ENCODE measurements around the gene ADAMTS7.

Gene ADAMTS7

DNA sequence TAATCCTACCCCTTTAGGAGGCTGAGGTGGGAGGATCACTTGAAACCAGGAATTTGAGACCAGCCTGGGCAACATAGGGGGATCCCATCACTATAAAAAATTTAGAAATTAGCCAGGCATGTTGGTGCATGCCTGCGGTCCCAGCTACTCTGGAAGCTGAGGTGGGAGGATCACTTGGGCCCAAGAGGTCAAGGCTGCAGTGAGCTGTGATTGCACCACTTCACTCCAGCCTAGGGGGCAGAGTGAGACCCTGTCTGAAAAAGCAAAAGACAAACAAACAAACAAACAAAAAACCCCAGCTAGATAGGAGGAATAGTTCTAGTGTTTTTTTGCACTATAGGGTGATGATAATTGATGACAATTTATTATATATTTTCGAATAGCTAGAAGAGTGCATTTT is 99.6 kb downstream of the ADAMTS7 start:
- Histone ChIP-seq H3K9ac (ENCODE audit: low read depth in 1 of 2, low read length in 2 of 2) (no peak overlapping the region), H3K36me3 (ENCODE audit: control insufficient read depth in 2 of 2, insufficient read depth in 2 of 2, low read length in 2 of 2) (no peaks in the 10 kb centered on the region), H3K4me1 (ENCODE audit: control insufficient read depth in 2 of 2, insufficient read depth in 2 of 2, low read length in 2 of 2) (peaks cover 0 to 3% of the 10 kb centered on the region in 2 donors), H3K4me3 (ENCODE audit: low read length in 2 of 2) (no peak overlapping the region), H3K27me3 (ENCODE audit: control insufficient read depth in 2 of 2, insufficient read depth in 2 of 2, low read length in 2 of 2) (peaks cover 5 to 9% of the 10 kb centered on the region in 2 donors), H3K9me3 (ENCODE audit: control insufficient read depth in 2 of 2, low read length in 2 of 2) (no peaks in the 10 kb centered on the region), H3K27ac (ENCODE audit: low read depth in 2 of 2, low read length in 2 of 2) (no peak overlapping the region)

DNA sequence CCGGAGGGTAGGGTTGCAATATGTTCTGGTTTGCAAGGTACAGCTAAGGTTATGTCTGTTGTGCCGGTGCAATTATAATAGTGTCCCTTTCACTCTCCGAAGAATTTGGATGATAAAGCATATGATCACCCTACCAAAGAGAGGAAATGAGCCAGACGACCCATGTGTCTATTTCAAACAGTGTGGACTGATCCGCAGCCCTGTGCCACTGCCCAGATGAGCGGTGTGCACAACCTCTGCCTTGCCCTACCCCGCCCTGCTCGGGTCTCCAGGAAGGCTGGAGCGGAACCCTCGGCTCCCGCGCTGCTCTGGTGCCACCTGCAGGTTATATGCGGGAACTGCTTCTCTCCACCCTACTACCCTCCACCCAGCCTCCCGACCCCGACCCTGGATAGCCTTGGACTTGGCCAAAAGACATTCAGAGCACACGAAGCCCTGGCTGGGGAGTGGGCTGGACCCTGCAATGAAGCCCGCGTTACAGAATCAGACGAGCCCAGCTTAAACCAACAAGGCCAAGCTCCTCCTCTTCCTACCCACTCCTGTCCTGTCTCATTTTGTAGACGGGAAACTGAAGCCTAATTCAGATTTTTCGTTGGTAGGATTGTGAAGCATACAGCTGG is 101.9 kb downstream of the ADAMTS7 start:
- Histone ChIP-seq H3K36me3 (ENCODE audit: control insufficient read depth in 2 of 2, insufficient read depth in 2 of 2, low read length in 2 of 2) (no peaks in the 10 kb centered on the region), H3K27me3 (ENCODE audit: control insufficient read depth in 2 of 2, insufficient read depth in 2 of 2, low read length in 2 of 2) (peaks cover 5 to 14% of the 10 kb centered on the region in 2 donors), H3K4me1 (ENCODE audit: control insufficient read depth in 2 of 2, insufficient read depth in 2 of 2, low read length in 2 of 2) (peaks cover 0 to 3% of the 10 kb centered on the region in 2 donors), H3K27ac (ENCODE audit: low read depth in 2 of 2, low read length in 2 of 2) (no peak overlapping the region), H3K9me3 (ENCODE audit: control insufficient read depth in 2 of 2, low read length in 2 of 2) (no peaks in the 10 kb centered on the region), H3K4me3 (ENCODE audit: low read length in 2 of 2) (peak overlapping the region in 1 of 2 donors; percentile 37), H3K9ac (ENCODE audit: low read depth in 1 of 2, low read length in 2 of 2) (peak overlapping the region in 1 of 2 donors; percentile 32)

Measured in mucosa of rectum (tissue), 2 donors.